Psoas muscle (tissue), 8 donors: ENCODE measurements around the gene EIF4E2. TPM values are rescaled to one million over a fixed set of nuclear protein-coding genes. Genes with fewer than 3 reads are reported as not detected.

ENCODE experiments used
- ATAC-seq, 4 donors: fragments of 200-7000 bp; cut with Tn5 transposase; one replicate each; pipeline ENCODE4 v1.9.1; 2020; ENCODE audit warnings: moderate library complexity in 3 of 4, mild to moderate bottlenecking in 2 of 4
- DNase-seq, 2 donors: peaks; one replicate each; pipeline ENCODE4 v3.0.0-alpha.2; 2020
- H3K27ac ChIP-seq: fragments of 200-600 bp; one replicate; pipeline ENCODE4 v1.8.0; 2022
- H3K27me3 ChIP-seq, 3 donors: fragments of 200-600 bp in 1 of 3; one replicate each; pipeline versions ENCODE4 v1.6.1 to v1.8.0; 2013 to 2022; ENCODE audit warnings: low read length in 2 of 3, mild to moderate bottlenecking in 2 of 3, moderate library complexity in 1 of 3; ENCODE audit not compliant: insufficient read depth in 3 of 3
- H3K36me3 ChIP-seq, 2 donors: fragments of 200-600 bp in 1 of 2; one replicate each; pipeline versions ENCODE4 v1.6.1 to v1.8.0; 2013 to 2022; ENCODE audit warnings: low read depth in 1 of 2, mild to moderate bottlenecking in 1 of 2, moderate library complexity in 1 of 2; ENCODE audit not compliant: insufficient read depth in 1 of 2
- H3K4me1 ChIP-seq: fragments of 200-600 bp; one replicate; pipeline ENCODE4 v1.8.0; 2022
- H3K4me3 ChIP-seq: fragments of 200-600 bp; one replicate; pipeline ENCODE4 v1.8.0; 2022; ENCODE audit warnings: mild to moderate bottlenecking
- H3K9me3 ChIP-seq: fragments of 200-600 bp; one replicate; pipeline ENCODE4 v1.8.0; 2022
- CTCF ChIP-seq: fragments of 200-600 bp; IDR thresholded peaks from one replicate; pipeline ENCODE4 v1.8.0; 2022; ENCODE audit warnings: antibody characterized with exemption
- WGBS, 3 donors: extraction: QIAGEN DNeasy Blood & Tissue Kit; methylation state at CpG; one replicate each; pipeline versions ENCODE4 v1.1.6 to v1.1.7; 2013; 5-methylcytosine and 5-hydroxymethylcytosine counted together
- intact Hi-C, 2 donors: fragments of 100-400 bp; cut with DNase I; formaldehyde crosslinking; loops; one replicate each; pipeline versions ENCODE4 v1.11.0 to v1.14.2; 2022
- polyA plus RNA-seq, 3 donors: library from polyadenylated mRNA; stranded (reverse); fragments of 200-250 nt; gene quantifications; one replicate each; pipeline ENCODE4 v1.2.3, GENCODE V29; 2013
- total RNA-seq, 4 donors: library from RNA; stranded (reverse); fragmentation: NEBNext Ultra II Directional in 2 of 4; extraction: Animal tissue kit (Norgen Biotek cat#: 25700) in 2 of 4; gene quantifications; one replicate each; pipeline versions ENCODE4 v1.2.1 to v1.2.4, GENCODE V29; 2021 to 2023
- donor health status: healthy with polysubstance abuse.
- donor health status: DM: no; HTN: no; CAD: no; lungs with moderate emphysema.
- donor health status: Bipolar disorder and iron deficiency.
- donor health status: healthy.
- donor health status: DM: yes; HTN: yes; CAD: no.
- donor health status: DM: no; HTN: no; CAD: no.
- donor health status: DM: no; HTN: no; CAD: no.
- donor health status: DM: yes; HTN: yes; CAD: no.

Gene EIF4E2
- total and polyA plus RNA-seq, 7 donors = 39.6 to 136 (median 77.3) TPM

GRCh38 chr2:232543928-232544631 lies 6.4 kb upstream of the EIF4E2 start:
- Histone ChIP-seq H3K27ac (peak overlapping the region; percentile 21), H3K9me3 (no peaks in the 10 kb centered on the region), H3K4me1 (peaks cover 7% of the 10 kb centered on the region), H3K27me3 (no peaks in the 10 kb centered on the region), H3K36me3 (peaks cover 0 to 25% of the 10 kb centered on the region in 2 donors), H3K4me3 (no peak overlapping the region)
- ATAC-seq (no peak), DNase-seq (no peak)
- intact Hi-C loops = no loop called here
- no peak for TF ChIP-seq CTCF
- WGBS, 3 donors = 77 to 90% (median 79%) methylated on average over 19 of the region's 19 CpGs

DNA sequence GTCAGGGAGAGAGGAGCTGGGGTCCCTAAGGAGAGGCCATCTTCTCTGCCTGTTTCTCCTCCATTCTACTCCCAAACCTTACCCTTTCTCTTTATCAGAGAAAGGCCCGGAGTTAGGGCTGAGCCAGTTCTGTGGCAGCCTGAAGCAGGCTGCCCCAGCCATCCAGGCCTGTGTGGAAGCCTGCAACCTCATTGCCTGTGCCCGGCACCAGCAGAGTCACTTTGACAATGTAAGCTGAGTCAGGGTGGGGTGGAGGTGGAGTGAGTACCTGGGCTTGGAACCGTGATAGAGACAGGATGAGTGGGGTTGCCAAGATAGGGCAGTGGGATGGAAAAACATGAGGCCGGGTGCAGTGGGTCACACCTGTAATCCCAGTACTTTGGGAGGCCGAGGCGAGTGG lies 5.8 kb upstream of the EIF4E2 start:
- TF ChIP-seq CTCF = no peak
- 81 to 91% (median 82%) methylated on average over 6 of the region's 6 CpGs for WGBS, 3 donors
- ATAC-seq (no peak), DNase-seq (no peak)
- Histone ChIP-seq H3K27me3 (no peaks in the 10 kb centered on the region), H3K27ac (peak overlapping the region; percentile 21), H3K4me3 (no peak overlapping the region), H3K4me1 (peaks cover 1% of the 10 kb centered on the region), H3K36me3 (peaks cover 0 to 25% of the 10 kb centered on the region in 2 donors), H3K9me3 (no peaks in the 10 kb centered on the region)
- intact Hi-C loops = no loop called here

DNA sequence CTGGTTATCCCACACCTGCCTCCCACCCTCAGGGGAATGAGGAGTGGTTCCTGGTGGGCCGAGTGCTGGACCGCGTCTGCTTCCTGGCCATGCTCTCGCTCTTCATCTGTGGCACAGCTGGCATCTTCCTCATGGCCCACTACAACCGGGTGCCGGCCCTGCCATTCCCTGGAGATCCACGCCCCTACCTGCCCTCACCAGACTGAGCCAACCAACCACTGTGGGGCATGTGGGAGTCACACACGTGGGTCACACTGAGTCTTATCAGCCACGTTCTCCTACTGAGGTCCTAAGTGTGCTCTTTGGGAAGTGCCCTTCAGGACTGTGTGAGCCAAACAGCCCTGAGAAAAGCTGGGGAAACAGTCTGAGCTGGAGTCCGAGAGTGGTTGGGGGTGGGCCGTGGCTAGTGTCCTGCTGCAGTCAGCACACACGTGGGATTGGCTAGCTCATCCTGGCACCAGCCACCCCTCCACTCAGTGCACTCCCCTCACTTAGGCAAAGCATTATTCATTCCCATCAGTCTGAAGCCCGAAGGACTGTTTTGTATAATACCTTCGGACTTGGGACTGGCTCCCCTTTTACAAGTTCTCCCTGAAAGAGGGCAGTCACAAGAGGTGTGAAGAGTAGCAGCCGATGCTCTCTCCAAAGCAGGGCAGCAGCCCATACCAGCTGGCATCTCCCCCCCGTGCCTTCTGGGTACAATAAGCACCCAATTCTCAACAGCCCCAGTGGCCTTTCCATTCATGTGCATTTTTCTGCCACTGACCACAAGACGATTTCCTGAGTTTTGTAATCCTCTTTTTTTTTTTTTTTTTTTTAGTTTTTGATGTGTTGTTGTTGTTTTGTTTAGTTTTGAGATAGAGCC lies 4.7 kb upstream of the EIF4E2 start:
- WGBS, 3 donors = 60 to 81% (median 67%) methylated on average over 17 of the region's 17 CpGs
- Histone ChIP-seq H3K4me3 (no peak overlapping the region), H3K36me3 (peaks cover 0 to 25% of the 10 kb centered on the region in 2 donors), H3K27ac (no peak overlapping the region), H3K4me1 (no peaks in the 10 kb centered on the region), H3K9me3 (no peaks in the 10 kb centered on the region), H3K27me3 (no peaks in the 10 kb centered on the region)
- intact Hi-C loops = no loop called here
- no peak for ATAC-seq
- DNase-seq = no peak
- TF ChIP-seq CTCF = no peak

DNA sequence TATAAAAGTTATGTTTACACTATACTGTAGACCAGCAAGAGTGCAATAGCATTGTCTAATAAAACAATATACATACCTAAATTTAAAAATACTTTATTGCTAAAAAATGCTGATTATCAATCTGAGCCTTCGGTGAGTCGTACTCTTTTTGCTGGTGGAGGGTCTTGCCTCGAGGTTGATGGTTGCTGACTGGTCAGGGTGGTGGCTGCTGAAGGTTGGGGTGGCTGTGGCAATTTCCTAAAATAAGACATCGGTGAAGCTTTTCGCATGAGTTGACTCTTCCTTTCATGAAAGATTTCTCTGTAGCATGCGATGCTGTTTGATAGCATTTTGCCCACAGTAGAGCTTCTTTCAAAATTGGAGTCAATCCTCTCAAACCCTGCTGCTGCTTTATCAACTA lies 2.5 kb upstream of the EIF4E2 start:
- H3K27me3 ChIP-seq = no peaks in the 10 kb centered on the region
- WGBS, 3 donors = 97 to 99% (median 99%) methylated on average over 6 of the region's 6 CpGs
- no peak overlapping the region for H3K27ac ChIP-seq
- intact Hi-C loops = loop anchor here in 1 of 2 donors (2.0 kb wide), 1 partner anchor 21 kb away; the partner anchor contains the start of gene CHRND
- TF ChIP-seq CTCF = no peak
- DNase-seq (no peak), ATAC-seq (no peak)
- H3K4me3 ChIP-seq = no peak overlapping the region
- H3K4me1 ChIP-seq = peaks cover 13% of the 10 kb centered on the region
- H3K36me3 ChIP-seq = peaks cover 0 to 38% of the 10 kb centered on the region in 2 donors
- H3K9me3 ChIP-seq = no peaks in the 10 kb centered on the region
